Parathyroid adenoma (tissue), 2 donors: Measurements from ENCODE around the gene EPHB2.

ENCODE experiments used
- H2AFZ ChIP-seq: fragments of 300-600 bp; sonication (generic); one replicate; pipeline ENCODE4 v1.7.0; 2017; ENCODE audit warnings: antibody characterized with exemption, mild to moderate bottlenecking
- H3K27ac ChIP-seq: fragments of 300-600 bp; sonication (generic); one replicate; pipeline ENCODE4 v1.7.0; 2017
- H3K27me3 ChIP-seq: fragments of 300-600 bp; sonication (generic); one replicate; pipeline ENCODE4 v1.7.0; 2017; ENCODE audit warnings: low read length; ENCODE audit not compliant: control insufficient read depth, insufficient read depth
- H3K36me3 ChIP-seq: fragments of 300-600 bp; sonication (generic); one replicate; pipeline ENCODE4 v1.7.0; 2017; ENCODE audit warnings: low read length; ENCODE audit not compliant: control insufficient read depth, insufficient read depth
- H3K4me1 ChIP-seq: fragments of 300-600 bp; sonication (generic); one replicate; pipeline ENCODE4 v1.7.0; 2017; ENCODE audit warnings: control low read depth
- H3K4me2 ChIP-seq: fragments of 300-600 bp; sonication (generic); one replicate; pipeline ENCODE4 v1.7.0; 2017; ENCODE audit warnings: low read length
- H3K4me3 ChIP-seq: fragments of 300-600 bp; sonication (generic); one replicate; pipeline ENCODE4 v1.7.0; 2017; ENCODE audit warnings: low read depth, low read length
- H3K79me2 ChIP-seq: fragments of 300-600 bp; sonication (generic); one replicate; pipeline ENCODE4 v1.7.0; 2017; ENCODE audit warnings: control low read depth
- H3K9ac ChIP-seq: fragments of 300-600 bp; sonication (generic); one replicate; pipeline ENCODE4 v1.7.0; 2017; ENCODE audit warnings: mild to moderate bottlenecking
- H3K9me3 ChIP-seq: fragments of 300-600 bp; sonication (generic); one replicate; pipeline ENCODE4 v1.7.0; 2017; ENCODE audit warnings: low read length; ENCODE audit not compliant: control insufficient read depth
- TF ChIP-seq, protein P1 (sequence below): fragments of 300-600 bp; sonication (generic); IDR thresholded peaks from one replicate; pipeline ENCODE4 v1.7.0; 2017; ENCODE audit warnings: antibody characterized with exemption, mild to moderate bottlenecking
- donor health status: primary hyperparathyroidism.

The EPHB2 gene

DNA sequence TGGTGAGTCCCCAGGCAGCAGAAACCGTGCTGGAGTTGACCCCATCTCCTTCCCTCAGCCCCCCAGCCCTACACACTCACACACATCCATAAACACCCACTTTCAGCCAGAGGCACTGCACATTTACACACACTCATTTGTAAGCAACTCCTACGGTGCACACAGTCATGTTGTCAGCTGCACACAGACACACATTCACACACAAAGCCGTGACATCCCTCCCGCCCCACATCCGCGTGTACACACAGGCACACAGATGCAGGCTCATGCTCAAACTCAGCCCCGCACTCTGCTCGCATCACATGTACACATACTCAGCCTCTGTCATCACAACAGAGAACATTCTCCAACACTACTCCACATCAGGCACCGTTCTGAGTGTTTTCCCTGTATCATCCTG, 214.5 kb downstream of the EPHB2 start:
- H3K4me3 ChIP-seq = no peak overlapping the region
- H3K27me3 ChIP-seq = no peaks in the 10 kb centered on the region
- H3K27ac ChIP-seq = no peak overlapping the region
- no peaks in the 10 kb centered on the region for H3K79me2 ChIP-seq
- no peak overlapping the region for H3K9ac ChIP-seq
- no peaks in the 10 kb centered on the region for H3K36me3 ChIP-seq
- TF ChIP-seq, protein P1, sequence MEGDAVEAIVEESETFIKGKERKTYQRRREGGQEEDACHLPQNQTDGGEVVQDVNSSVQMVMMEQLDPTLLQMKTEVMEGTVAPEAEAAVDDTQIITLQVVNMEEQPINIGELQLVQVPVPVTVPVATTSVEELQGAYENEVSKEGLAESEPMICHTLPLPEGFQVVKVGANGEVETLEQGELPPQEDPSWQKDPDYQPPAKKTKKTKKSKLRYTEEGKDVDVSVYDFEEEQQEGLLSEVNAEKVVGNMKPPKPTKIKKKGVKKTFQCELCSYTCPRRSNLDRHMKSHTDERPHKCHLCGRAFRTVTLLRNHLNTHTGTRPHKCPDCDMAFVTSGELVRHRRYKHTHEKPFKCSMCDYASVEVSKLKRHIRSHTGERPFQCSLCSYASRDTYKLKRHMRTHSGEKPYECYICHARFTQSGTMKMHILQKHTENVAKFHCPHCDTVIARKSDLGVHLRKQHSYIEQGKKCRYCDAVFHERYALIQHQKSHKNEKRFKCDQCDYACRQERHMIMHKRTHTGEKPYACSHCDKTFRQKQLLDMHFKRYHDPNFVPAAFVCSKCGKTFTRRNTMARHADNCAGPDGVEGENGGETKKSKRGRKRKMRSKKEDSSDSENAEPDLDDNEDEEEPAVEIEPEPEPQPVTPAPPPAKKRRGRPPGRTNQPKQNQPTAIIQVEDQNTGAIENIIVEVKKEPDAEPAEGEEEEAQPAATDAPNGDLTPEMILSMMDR = no peak
- H3K4me1 ChIP-seq = no peaks in the 10 kb centered on the region
- H3K4me2 ChIP-seq = no peak overlapping the region
- H3K9me3 ChIP-seq = no peaks in the 10 kb centered on the region
- no peak overlapping the region for H2AFZ ChIP-seq

DNA sequence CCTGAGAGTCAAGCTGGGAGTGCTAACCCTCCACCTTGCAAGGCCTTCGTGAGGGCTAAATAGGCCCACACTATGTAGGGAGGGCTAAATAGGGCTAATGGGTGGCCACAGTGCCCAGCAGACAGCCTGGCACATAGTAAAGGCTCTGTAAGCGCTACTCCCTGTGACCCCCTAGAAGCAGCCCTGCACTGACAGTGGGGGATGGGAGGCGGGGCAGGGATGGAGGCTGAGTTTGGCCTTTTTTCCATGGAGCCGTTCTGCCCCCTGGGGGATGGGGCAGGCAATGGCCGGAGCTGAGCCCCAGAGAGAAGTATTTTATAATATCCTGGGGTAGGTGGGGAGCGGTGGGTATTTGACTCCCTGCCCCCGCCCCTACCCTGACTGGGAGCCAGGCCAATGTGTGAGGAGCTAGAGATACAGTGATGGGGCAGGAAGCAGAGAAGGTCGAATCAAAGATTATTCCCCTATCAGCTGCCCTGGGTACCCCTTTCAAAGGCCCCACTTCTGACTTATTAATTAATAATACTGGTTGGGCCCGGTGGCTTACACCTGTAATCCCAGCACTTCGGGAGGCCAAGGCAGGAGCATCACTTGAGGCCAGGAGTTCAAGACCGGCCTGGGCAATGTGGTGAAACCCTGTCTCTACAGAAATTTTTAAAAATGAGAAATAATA, 219.7 kb downstream of the EPHB2 start:
- Histone ChIP-seq H2AFZ (no peak overlapping the region), H3K27ac (no peak overlapping the region), H3K4me1 (no peaks in the 10 kb centered on the region), H3K27me3 (no peaks in the 10 kb centered on the region), H3K4me3 (no peak overlapping the region), H3K4me2 (no peak overlapping the region), H3K36me3 (no peaks in the 10 kb centered on the region), H3K9me3 (no peaks in the 10 kb centered on the region), H3K79me2 (no peaks in the 10 kb centered on the region), H3K9ac (no peak overlapping the region)
- TF ChIP-seq, protein P1 = peak; percentile 46

DNA sequence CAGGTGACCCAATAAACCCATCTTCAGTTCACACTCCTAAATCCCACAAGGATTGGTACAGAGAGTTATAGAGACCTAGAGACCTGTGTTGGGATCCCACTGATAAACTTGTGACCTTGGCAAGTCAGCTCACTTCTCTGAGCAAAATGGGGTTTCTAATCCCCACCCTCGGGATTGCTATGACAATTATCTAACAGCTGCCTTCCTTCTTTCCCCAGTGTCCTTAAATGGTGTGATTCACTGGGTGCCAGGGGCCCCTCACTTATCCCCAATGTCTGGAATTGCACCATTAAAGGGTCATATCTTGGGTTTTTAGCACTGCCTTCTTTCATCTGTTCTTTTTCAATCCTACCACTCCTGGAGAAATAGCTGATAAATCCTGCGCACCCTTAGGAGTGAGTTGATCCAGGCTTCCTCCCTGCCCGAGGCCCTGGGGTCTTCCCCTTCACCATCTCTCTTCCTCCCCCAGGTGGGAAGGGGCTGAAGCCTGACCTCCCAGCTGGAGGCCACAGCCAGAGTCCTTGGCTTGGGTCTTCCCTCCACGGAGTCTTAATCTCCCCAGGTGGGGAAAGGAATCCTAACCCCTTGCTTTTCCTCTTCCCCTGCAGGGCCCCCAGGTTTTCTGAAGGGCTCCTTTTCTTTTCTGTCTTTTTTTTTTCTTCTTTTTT, 222.3 kb downstream of the EPHB2 start:
- no peak overlapping the region for H2AFZ ChIP-seq
- no peaks in the 10 kb centered on the region for H3K9me3 ChIP-seq
- H3K4me3 ChIP-seq = no peak overlapping the region
- no peaks in the 10 kb centered on the region for H3K79me2 ChIP-seq
- no peak overlapping the region for H3K27ac ChIP-seq
- no peak overlapping the region for H3K4me2 ChIP-seq
- no peak overlapping the region for H3K9ac ChIP-seq
- H3K4me1 ChIP-seq = no peaks in the 10 kb centered on the region
- no peaks in the 10 kb centered on the region for H3K36me3 ChIP-seq
- H3K27me3 ChIP-seq = no peaks in the 10 kb centered on the region
- TF ChIP-seq, protein P1 = no peak

DNA sequence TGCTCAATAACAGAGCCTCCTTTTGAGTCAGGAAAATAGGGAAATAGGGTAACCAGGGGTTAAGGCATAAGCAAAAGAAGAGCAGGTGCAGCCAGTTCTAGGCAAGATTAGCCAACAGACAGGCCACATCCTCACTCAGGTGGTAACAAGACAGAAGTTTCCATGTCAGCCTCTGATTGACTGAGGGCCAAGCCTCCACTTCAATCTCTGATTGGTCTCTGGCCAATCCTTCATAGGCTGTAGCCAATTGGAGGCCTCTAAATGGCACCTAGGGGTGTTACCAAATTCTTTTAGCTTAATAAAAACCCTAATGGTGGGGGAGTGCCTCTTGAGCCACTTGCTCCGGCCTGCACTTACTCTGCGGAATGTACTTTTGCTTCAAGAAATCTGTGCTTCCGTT, 224.8 kb downstream of the EPHB2 start:
- Histone ChIP-seq H3K27me3 (no peaks in the 10 kb centered on the region), H3K36me3 (no peaks in the 10 kb centered on the region), H3K4me1 (no peaks in the 10 kb centered on the region), H3K4me2 (no peak overlapping the region), H3K9ac (no peak overlapping the region), H2AFZ (no peak overlapping the region), H3K9me3 (no peaks in the 10 kb centered on the region), H3K79me2 (no peaks in the 10 kb centered on the region), H3K4me3 (no peak overlapping the region), H3K27ac (no peak overlapping the region)
- TF ChIP-seq, protein P1 = no peak

DNA sequence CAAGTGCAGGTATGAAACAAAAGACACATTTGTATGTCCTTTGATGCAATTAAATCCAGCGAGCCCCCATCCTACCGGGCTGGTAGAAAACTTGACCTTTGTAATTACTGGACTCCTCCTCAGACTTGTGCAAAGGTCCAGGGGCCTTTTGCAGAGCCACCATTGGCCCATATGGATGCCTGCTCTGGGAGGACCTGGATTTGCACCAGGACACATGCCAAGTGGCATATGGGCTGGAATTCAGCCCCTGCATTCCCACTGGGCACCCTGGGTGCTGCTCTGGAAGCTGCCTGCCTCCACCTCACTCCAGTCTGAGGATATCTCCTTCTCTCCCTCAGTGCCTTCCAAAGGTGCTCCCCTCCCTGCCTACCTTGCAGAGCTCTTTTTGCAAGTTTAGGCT, 226.0 kb downstream of the EPHB2 start:
- Histone ChIP-seq H3K79me2 (no peaks in the 10 kb centered on the region), H3K27me3 (no peaks in the 10 kb centered on the region), H3K9ac (no peak overlapping the region), H2AFZ (no peak overlapping the region), H3K36me3 (no peaks in the 10 kb centered on the region), H3K4me2 (no peak overlapping the region), H3K27ac (no peak overlapping the region), H3K9me3 (no peaks in the 10 kb centered on the region), H3K4me3 (no peak overlapping the region), H3K4me1 (no peaks in the 10 kb centered on the region)
- TF ChIP-seq, protein P1 = no peak
